K562 (cell line): ENCODE measurements around the gene SH2D3A. TPM values are rescaled to one million over a fixed set of nuclear protein-coding genes. Genes with fewer than 3 reads are reported as not detected.

Experiments
- ATF1 ChIP-seq, 2 experiments: fragments of 450-650 bp in 1 of 2; IDR thresholded peaks; 2 replicates each; pipeline ENCODE4 v1.6.1; 2016; ENCODE audit warnings: missing compliant biosample characterization in 1 of 2, missing genetic modification characterization in 1 of 2
- CBX2 ChIP-seq: fragments of 200-600 bp; sonication (generic); IDR thresholded peaks from one replicate; pipeline ENCODE4 v1.6.1; 2012; ENCODE audit warnings: mild to moderate bottlenecking, low read length, inconsistent platforms; ENCODE audit not compliant: insufficient read depth, poor library complexity, severe bottlenecking
- FOXJ2 ChIP-seq: fragments of 200-800 bp; sonication (Bioruptor generic); IDR thresholded peaks from 2 replicates; pipeline ENCODE4 v1.6.1; 2016; ENCODE audit warnings: missing genetic modification characterization, missing compliant biosample characterization
- KAT8 ChIP-seq: fragments of 450-650 bp; IDR thresholded peaks from 2 replicates; pipeline ENCODE4 v1.6.1; 2016; ENCODE audit warnings: low read depth, mild to moderate bottlenecking
- NR4A1 ChIP-seq, 2 experiments: fragments of 250-450 bp in 1 of 2; fragments of 450-650 bp in 1 of 2; sonication (Bioruptor Pico) in 1 of 2; IDR thresholded peaks; 2 replicates each; pipeline versions ENCODE4 v1.4.0 to v1.6.1; 2016 to 2020; ENCODE audit warnings: mild to moderate bottlenecking in 2 of 2, missing compliant biosample characterization in 1 of 2, missing genetic modification characterization in 1 of 2, moderate library complexity in 1 of 2
- POLR2AphosphoS5 ChIP-seq: IDR thresholded peaks from 2 replicates; pipeline ENCODE4 v1.6.1; 2011; ENCODE audit warnings: mild to moderate bottlenecking, low read depth, low read length, moderate library complexity; ENCODE audit not compliant: control insufficient read depth, insufficient read depth
- POU5F1 ChIP-seq: fragments of 150-350 bp; IDR thresholded peaks from 2 replicates; pipeline ENCODE4 v1.6.1; 2014; ENCODE audit warnings: borderline replicate concordance, low read length, low read depth, mild to moderate bottlenecking; ENCODE audit not compliant: partially characterized antibody
- PTRF ChIP-seq: fragments of 450-650 bp; IDR thresholded peaks from 2 replicates; pipeline ENCODE4 v1.6.1; 2016; ENCODE audit warnings: mild to moderate bottlenecking, missing genetic modification characterization, missing compliant biosample characterization
- SETDB1 ChIP-seq: IDR thresholded peaks from one replicate; pipeline ENCODE4 v1.6.1; 2012; ENCODE audit warnings: low read length, control low read depth, inconsistent platforms
- TBP ChIP-seq: optimal IDR thresholded peaks from 2 replicates; pipeline ENCODE3; 2011; ENCODE audit warnings: low read depth, low read length, improper control_type of control experiment
- TEAD4 ChIP-seq, 2 experiments: sonication (generic) in 1 of 2; formaldehyde crosslinking in 1 of 2; IDR thresholded peaks; 2 replicates each; pipeline versions ENCODE4 v1.6.1 to v1.8.0; 2012 to 2022; ENCODE audit warnings: borderline replicate concordance in 1 of 2, inconsistent platforms in 1 of 2, low read length in 1 of 2, mild to moderate bottlenecking in 1 of 2, missing genetic modification reagents in 1 of 2
- ZNF23 ChIP-seq: fragments of 250-450 bp; sonication (Bioruptor Pico); IDR thresholded peaks from 2 replicates; pipeline ENCODE4 v1.4.0; 2020; ENCODE audit warnings: mild to moderate bottlenecking
- ZNF830 ChIP-seq: fragments of 250-450 bp; sonication (Bioruptor Pico); IDR thresholded peaks from 2 replicates; pipeline ENCODE4 v1.5.0; 2021; ENCODE audit warnings: mild to moderate bottlenecking
- polyA plus RNA-seq, 8 experiments: library from polyadenylated mRNA; depleted of rRNA in 4 of 8; stranded (reverse) in 5 of 8; unstranded in 3 of 8; fragments of >200 nt; fragmentation: Nextera tagmentation in 2 of 8; fragmentation: Illumina TruSeq in 1 of 8; extraction: Ambion mirVana in 2 of 8; extraction: Trizol in 1 of 8; gene quantifications; 2 replicates each; pipeline versions ENCODE4 v1.2.1 to v1.2.3, GENCODE V29; 2011 to 2014; ENCODE audit warnings: inconsistent platforms in 1 of 8, missing spikeins in 1 of 8
- total RNA-seq, 7 experiments: library from RNA; depleted of rRNA in 6 of 7; stranded (reverse); fragments of >200 nt in 6 of 7; fragmentation: Illumina TruSeq in 2 of 7; extraction: Trizol in 2 of 7; gene quantifications; 2 replicates each; pipeline versions ENCODE4 v1.2.1 to v1.2.3, GENCODE V29; 2011 to 2021; ENCODE audit warnings: low replicate concordance in 1 of 7
- TF ChIP-seq, protein P1 (sequence below): sonication (generic); formaldehyde crosslinking; IDR thresholded peaks from 2 replicates; pipeline ENCODE4 v1.8.0; 2022; ENCODE audit warnings: mild to moderate bottlenecking, low read depth, missing genetic modification reagents
- TF ChIP-seq, protein P2 (sequence below): fragments of 450-650 bp; formaldehyde crosslinking; IDR thresholded peaks from 2 replicates; pipeline ENCODE4 v1.4.0; 2022; ENCODE audit warnings: missing genetic modification characterization
- TF ChIP-seq, protein P3 (sequence below): sonication (generic); formaldehyde crosslinking; IDR thresholded peaks from 2 replicates; pipeline ENCODE4 v1.4.0; 2020; ENCODE audit warnings: mild to moderate bottlenecking, missing genetic modification reagents
- TF ChIP-seq, protein P4 (sequence below): fragments of 250-450 bp; sonication (Bioruptor Pico); IDR thresholded peaks from 2 replicates; pipeline ENCODE4 v1.4.0; 2020; ENCODE audit warnings: mild to moderate bottlenecking
- TF ChIP-seq, protein P5 (sequence below): fragments of 200-800 bp; sonication (Bioruptor generic); IDR thresholded peaks from 2 replicates; pipeline ENCODE4 v1.6.1; 2017; ENCODE audit warnings: missing genetic modification characterization, missing compliant biosample characterization

The SH2D3A gene
- total and polyA plus RNA-seq, 9 of the 15 experiments (the other 6 are each of a cell fraction or from before 2014, with no cell fraction given): 0.75 to 26.3 (median 8.9) TPM

DNA sequence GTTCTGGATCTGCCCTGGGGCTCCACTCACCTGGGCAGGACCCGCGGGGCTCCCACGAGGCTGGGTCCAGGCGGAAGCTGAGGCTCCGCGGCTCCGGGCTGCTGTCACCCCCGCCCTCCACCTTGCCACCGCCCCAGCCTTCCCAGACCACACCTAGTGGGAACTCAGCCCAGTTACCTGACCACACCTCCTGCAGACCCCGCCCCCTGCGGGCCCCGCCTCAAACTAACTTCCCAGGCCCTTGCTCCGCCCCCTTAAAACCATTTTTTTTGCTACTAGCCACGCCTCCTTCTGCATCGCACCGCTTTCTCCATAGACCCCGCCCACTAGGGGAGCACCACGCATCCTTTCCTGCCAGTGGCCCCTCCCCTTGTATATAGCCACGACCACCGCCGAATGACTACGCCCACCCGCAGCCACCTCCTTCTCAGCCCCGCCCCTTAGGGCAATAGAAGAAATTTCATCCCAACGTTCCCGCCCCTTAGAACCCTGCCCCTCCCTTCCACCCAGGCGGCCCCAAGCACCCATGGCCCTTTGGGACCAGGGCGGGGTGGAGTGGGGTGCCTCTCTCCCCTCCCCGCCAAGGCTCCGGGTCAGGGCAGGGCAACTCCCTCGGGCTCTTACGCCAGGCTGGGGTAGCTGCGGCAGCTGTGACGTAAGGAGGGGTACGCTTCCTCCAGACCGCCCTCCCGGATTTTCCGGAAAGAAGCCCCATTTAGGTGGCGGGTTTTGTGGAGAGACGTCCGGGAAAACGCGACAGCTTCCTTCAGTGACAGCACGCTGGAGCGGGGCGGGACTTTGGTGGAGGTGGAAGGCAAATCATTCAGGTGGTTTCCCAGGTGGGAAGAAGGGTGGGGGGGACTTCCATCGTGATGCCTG is at the start of gene SH2D3A (continued):
- TF ChIP-seq, protein P1, sequence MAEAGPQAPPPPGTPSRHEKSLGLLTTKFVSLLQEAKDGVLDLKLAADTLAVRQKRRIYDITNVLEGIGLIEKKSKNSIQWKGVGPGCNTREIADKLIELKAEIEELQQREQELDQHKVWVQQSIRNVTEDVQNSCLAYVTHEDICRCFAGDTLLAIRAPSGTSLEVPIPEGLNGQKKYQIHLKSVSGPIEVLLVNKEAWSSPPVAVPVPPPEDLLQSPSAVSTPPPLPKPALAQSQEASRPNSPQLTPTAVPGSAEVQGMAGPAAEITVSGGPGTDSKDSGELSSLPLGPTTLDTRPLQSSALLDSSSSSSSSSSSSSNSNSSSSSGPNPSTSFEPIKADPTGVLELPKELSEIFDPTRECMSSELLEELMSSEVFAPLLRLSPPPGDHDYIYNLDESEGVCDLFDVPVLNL (CRISPR knock-in tag): no peak
- no peak for TF ChIP-seq PTRF
- no peak for TF ChIP-seq FOXJ2 (tag)
- TF ChIP-seq POU5F1: no peak
- TF ChIP-seq, protein P2, sequence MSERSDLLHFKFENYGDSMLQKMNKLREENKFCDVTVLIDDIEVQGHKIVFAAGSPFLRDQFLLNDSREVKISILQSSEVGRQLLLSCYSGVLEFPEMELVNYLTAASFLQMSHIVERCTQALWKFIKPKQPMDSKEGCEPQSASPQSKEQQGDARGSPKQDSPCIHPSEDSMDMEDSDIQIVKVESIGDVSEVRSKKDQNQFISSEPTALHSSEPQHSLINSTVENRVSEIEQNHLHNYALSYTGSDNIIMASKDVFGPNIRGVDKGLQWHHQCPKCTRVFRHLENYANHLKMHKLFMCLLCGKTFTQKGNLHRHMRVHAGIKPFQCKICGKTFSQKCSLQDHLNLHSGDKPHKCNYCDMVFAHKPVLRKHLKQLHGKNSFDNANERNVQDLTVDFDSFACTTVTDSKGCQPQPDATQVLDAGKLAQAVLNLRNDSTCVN (CRISPR knock-in tag): no peak
- TF ChIP-seq, protein P3, sequence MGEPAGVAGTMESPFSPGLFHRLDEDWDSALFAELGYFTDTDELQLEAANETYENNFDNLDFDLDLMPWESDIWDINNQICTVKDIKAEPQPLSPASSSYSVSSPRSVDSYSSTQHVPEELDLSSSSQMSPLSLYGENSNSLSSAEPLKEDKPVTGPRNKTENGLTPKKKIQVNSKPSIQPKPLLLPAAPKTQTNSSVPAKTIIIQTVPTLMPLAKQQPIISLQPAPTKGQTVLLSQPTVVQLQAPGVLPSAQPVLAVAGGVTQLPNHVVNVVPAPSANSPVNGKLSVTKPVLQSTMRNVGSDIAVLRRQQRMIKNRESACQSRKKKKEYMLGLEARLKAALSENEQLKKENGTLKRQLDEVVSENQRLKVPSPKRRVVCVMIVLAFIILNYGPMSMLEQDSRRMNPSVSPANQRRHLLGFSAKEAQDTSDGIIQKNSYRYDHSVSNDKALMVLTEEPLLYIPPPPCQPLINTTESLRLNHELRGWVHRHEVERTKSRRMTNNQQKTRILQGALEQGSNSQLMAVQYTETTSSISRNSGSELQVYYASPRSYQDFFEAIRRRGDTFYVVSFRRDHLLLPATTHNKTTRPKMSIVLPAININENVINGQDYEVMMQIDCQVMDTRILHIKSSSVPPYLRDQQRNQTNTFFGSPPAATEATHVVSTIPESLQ (CRISPR knock-in tag): no peak
- no peak for TF ChIP-seq ATF1 (CRISPR knock-in tag; IDR thresholded peaks at IDR 0.05)
- TF ChIP-seq ATF1 (tag; IDR thresholded peaks at IDR 0.05): peak; percentile 92
- TF ChIP-seq TBP: peak; percentile 57
- TF ChIP-seq CBX2: no peak
- no peak for TF ChIP-seq TEAD4 (IDR thresholded peaks at IDR 0.05; ENCODE audit: low read length)
- no peak for TF ChIP-seq TEAD4 (CRISPR knock-in tag; IDR thresholded peaks at IDR 0.05; ENCODE audit: borderline replicate concordance)
- TF ChIP-seq ZNF23 (CRISPR knock-in tag): no peak
- TF ChIP-seq NR4A1 (CRISPR knock-in tag; IDR thresholded peaks at IDR 0.05): no peak
- no peak for TF ChIP-seq NR4A1 (tag; IDR thresholded peaks at IDR 0.05)
- TF ChIP-seq ZNF830 (CRISPR knock-in tag): no peak
- TF ChIP-seq POLR2AphosphoS5: no peak
- TF ChIP-seq KAT8: no peak
- TF ChIP-seq, protein P4, sequence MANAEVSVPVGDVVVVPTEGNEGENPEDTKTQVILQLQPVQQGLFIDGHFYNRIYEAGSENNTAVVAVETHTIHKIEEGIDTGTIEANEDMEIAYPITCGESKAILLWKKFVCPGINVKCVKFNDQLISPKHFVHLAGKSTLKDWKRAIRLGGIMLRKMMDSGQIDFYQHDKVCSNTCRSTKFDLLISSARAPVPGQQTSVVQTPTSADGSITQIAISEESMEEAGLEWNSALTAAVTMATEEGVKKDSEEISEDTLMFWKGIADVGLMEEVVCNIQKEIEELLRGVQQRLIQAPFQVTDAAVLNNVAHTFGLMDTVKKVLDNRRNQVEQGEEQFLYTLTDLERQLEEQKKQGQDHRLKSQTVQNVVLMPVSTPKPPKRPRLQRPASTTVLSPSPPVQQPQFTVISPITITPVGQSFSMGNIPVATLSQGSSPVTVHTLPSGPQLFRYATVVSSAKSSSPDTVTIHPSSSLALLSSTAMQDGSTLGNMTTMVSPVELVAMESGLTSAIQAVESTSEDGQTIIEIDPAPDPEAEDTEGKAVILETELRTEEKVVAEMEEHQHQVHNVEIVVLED: no peak
- TF ChIP-seq, protein P5, sequence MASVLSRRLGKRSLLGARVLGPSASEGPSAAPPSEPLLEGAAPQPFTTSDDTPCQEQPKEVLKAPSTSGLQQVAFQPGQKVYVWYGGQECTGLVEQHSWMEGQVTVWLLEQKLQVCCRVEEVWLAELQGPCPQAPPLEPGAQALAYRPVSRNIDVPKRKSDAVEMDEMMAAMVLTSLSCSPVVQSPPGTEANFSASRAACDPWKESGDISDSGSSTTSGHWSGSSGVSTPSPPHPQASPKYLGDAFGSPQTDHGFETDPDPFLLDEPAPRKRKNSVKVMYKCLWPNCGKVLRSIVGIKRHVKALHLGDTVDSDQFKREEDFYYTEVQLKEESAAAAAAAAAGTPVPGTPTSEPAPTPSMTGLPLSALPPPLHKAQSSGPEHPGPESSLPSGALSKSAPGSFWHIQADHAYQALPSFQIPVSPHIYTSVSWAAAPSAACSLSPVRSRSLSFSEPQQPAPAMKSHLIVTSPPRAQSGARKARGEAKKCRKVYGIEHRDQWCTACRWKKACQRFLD (CRISPR knock-in tag): no peak
- TF ChIP-seq SETDB1: no peak
